ENCODE measurements around the gene RAD51B.

DNA sequence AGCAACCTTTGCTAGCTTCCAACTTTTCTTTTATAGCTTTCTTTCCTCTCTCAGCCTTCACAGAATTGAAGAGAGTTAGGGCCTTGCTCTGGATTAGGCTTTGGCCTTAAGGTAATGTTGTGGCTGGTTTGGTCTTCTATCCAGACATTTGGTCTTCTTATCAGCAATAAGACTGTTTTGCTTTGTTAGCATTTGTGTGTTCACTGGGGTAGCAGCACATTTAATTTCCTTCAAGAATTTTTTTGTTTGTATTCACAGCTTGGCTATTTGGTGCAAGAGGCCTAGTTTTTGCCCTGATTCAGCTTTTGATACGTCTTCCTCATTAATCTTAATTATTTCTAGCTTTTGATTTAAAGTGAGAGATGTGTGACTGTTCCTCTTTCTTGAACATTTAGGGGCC is 130.8 kb downstream of the RAD51B start:
- TF ChIP-seq POLR2AphosphoS5 (IDR thresholded peaks at IDR 0.05; ENCODE audit: low read depth, low read length): no peak
- no peak for TF ChIP-seq POLR2A (IDR thresholded peaks at IDR 0.05; ENCODE audit: low read depth, low read length)

All from GM12892 (cell line).